Muscle layer of duodenum (tissue), 2 donors: Measurements from ENCODE around the gene TIMM23.
A peak's percentile ranks its signal among the peaks of the same experiment; 100 is the strongest.

Experiments used
- H3K27ac ChIP-seq: one replicate; pipeline ENCODE4 v1.7.0; 2013; ENCODE audit warnings: mild to moderate bottlenecking, low read length
- H3K27me3 ChIP-seq: one replicate; pipeline ENCODE4 v1.7.0; 2013; ENCODE audit warnings: low read depth, mild to moderate bottlenecking, control low read depth, low read length
- H3K36me3 ChIP-seq, 2 donors: one replicate each; pipeline ENCODE4 v1.7.0; 2013; ENCODE audit warnings: low read length in 2 of 2, control low read depth in 1 of 2, mild to moderate bottlenecking in 1 of 2; ENCODE audit not compliant: insufficient read depth in 2 of 2, control insufficient read depth in 1 of 2
- H3K4me1 ChIP-seq, 2 donors: one replicate each; pipeline ENCODE4 v1.7.0; 2013; ENCODE audit warnings: low read length in 2 of 2, mild to moderate bottlenecking in 2 of 2, control low read depth in 1 of 2, moderate library complexity in 1 of 2; ENCODE audit not compliant: insufficient read depth in 2 of 2, control insufficient read depth in 1 of 2
- H3K4me3 ChIP-seq, 2 donors: one replicate each; pipeline ENCODE4 v1.7.0; 2013; ENCODE audit warnings: low read length in 2 of 2, low read depth in 1 of 2, mild to moderate bottlenecking in 1 of 2
- H3K9me3 ChIP-seq, 2 donors: one replicate each; pipeline ENCODE4 v1.7.0; 2013; ENCODE audit warnings: low read length in 2 of 2, control low read depth in 1 of 2, mild to moderate bottlenecking in 1 of 2; ENCODE audit not compliant: control insufficient read depth in 1 of 2
- donor health status: healthy.

TIMM23 gene

GRCh38 chr10:46014683-46015405 is 42.6 kb downstream of the TIMM23 start:
- peaks cover 47 to 50% of the 10 kb centered on the region in 2 donors for H3K36me3 ChIP-seq
- no peak overlapping the region for H3K27ac ChIP-seq
- no peaks in the 10 kb centered on the region for H3K9me3 ChIP-seq
- H3K4me1 ChIP-seq = peaks cover 15 to 17% of the 10 kb centered on the region in 2 donors
- no peaks in the 10 kb centered on the region for H3K27me3 ChIP-seq
- no peak overlapping the region for H3K4me3 ChIP-seq

- Histone ChIP-seq H3K4me3 (no peak overlapping the region), H3K27me3 (no peaks in the 10 kb centered on the region), H3K4me1 (peaks cover 28% of the 10 kb centered on the region in 2 donors), H3K27ac (no peak overlapping the region), H3K36me3 (peaks cover 34 to 38% of the 10 kb centered on the region in 2 donors), H3K9me3 (no peaks in the 10 kb centered on the region)
These were observed 43.9 kb downstream of the TIMM23 start for GRCh38 chr10:46016190-46016589.

GRCh38 chr10:46016811-46017210 is 44.5 kb downstream of the TIMM23 start:
- Histone ChIP-seq H3K27me3 (no peaks in the 10 kb centered on the region), H3K4me1 (peaks cover 31 to 34% of the 10 kb centered on the region in 2 donors)

GRCh38 chr10:46017733-46018132 is 45.4 kb downstream of the TIMM23 start:
- Histone ChIP-seq H3K27me3 (no peaks in the 10 kb centered on the region), H3K27ac (peak overlapping the region; percentile 46), H3K4me1 (peaks cover 31 to 41% of the 10 kb centered on the region in 2 donors), H3K4me3 (no peak overlapping the region), H3K36me3 (peaks cover 21 to 32% of the 10 kb centered on the region in 2 donors), H3K9me3 (no peaks in the 10 kb centered on the region)

More at GRCh38 chr10:46016811-46017210, 44.5 kb downstream of the TIMM23 start:
- no peaks in the 10 kb centered on the region for H3K9me3 ChIP-seq
- H3K36me3 ChIP-seq = peaks cover 28 to 38% of the 10 kb centered on the region in 2 donors
- H3K4me3 ChIP-seq = no peak overlapping the region
- no peak overlapping the region for H3K27ac ChIP-seq

- H3K9me3 ChIP-seq = no peaks in the 10 kb centered on the region
- H3K4me3 ChIP-seq = no peak overlapping the region
- H3K36me3 ChIP-seq = peaks cover 13 to 24% of the 10 kb centered on the region in 2 donors
- H3K27me3 ChIP-seq = no peaks in the 10 kb centered on the region
- H3K27ac ChIP-seq = peak overlapping the region; percentile 3
- peaks cover 32 to 42% of the 10 kb centered on the region in 2 donors for H3K4me1 ChIP-seq
These were observed 46.3 kb downstream of the TIMM23 start for GRCh38 chr10:46018453-46019176.

GRCh38 chr10:46019177-46019528 is 46.9 kb downstream of the TIMM23 start:
- Histone ChIP-seq H3K27ac (no peak overlapping the region), H3K27me3 (no peaks in the 10 kb centered on the region), H3K4me1 (peaks cover 38 to 48% of the 10 kb centered on the region in 2 donors), H3K9me3 (no peaks in the 10 kb centered on the region), H3K4me3 (no peak overlapping the region), H3K36me3 (peaks cover 8 to 22% of the 10 kb centered on the region in 2 donors)

- peaks cover 38 to 54% of the 10 kb centered on the region in 2 donors for H3K4me1 ChIP-seq
These were observed 47.5 kb downstream of the TIMM23 start for GRCh38 chr10:46019569-46020343.

GRCh38 chr10:46020344-46020657 is 48.0 kb downstream of the TIMM23 start:
- peaks cover 6 to 11% of the 10 kb centered on the region in 2 donors for H3K36me3 ChIP-seq
- no peak overlapping the region for H3K4me3 ChIP-seq
- no peaks in the 10 kb centered on the region for H3K27me3 ChIP-seq
- H3K9me3 ChIP-seq = no peaks in the 10 kb centered on the region
- peaks cover 40 to 59% of the 10 kb centered on the region in 2 donors for H3K4me1 ChIP-seq
- peak overlapping the region; percentile 34 for H3K27ac ChIP-seq

More at GRCh38 chr10:46019569-46020343, 47.5 kb downstream of the TIMM23 start:
- Histone ChIP-seq H3K36me3 (peaks cover 6 to 16% of the 10 kb centered on the region in 2 donors), H3K27me3 (no peaks in the 10 kb centered on the region), H3K27ac (peak overlapping the region; percentile 34), H3K9me3 (no peaks in the 10 kb centered on the region), H3K4me3 (no peak overlapping the region)

GRCh38 chr10:46022978-46023702 is 50.9 kb downstream of the TIMM23 start:
- H3K27ac ChIP-seq = peak overlapping the region; percentile 76
- H3K36me3 ChIP-seq = no peaks in the 10 kb centered on the region
- peak overlapping the region; percentile 70 to 84 for H3K4me3 ChIP-seq
- no peaks in the 10 kb centered on the region for H3K9me3 ChIP-seq
- peaks cover 56 to 86% of the 10 kb centered on the region in 2 donors for H3K4me1 ChIP-seq
- no peaks in the 10 kb centered on the region for H3K27me3 ChIP-seq

GRCh38 chr10:46024948-46025347 is 52.7 kb downstream of the TIMM23 start:
- H3K4me1 ChIP-seq = peaks cover 55 to 85% of the 10 kb centered on the region in 2 donors
- peak overlapping the region; percentile 25 for H3K27ac ChIP-seq
- H3K9me3 ChIP-seq = no peaks in the 10 kb centered on the region
- no peak overlapping the region for H3K4me3 ChIP-seq
- H3K36me3 ChIP-seq = no peaks in the 10 kb centered on the region
- no peaks in the 10 kb centered on the region for H3K27me3 ChIP-seq
